HEK293 (cell line): ENCODE results near the gene ALOXE3.

ENCODE experiments used
- BCL11B ChIP-seq: fragments of 450-650 bp; formaldehyde crosslinking; IDR thresholded peaks from 2 replicates; pipeline ENCODE4 v1.5.1; 2016; ENCODE audit warnings: low read depth, missing biosample characterization, missing genetic modification characterization
- GLI4 ChIP-seq: fragments of 450-650 bp; formaldehyde crosslinking; IDR thresholded peaks from 2 replicates; pipeline ENCODE4 v1.5.1; 2016; ENCODE audit warnings: missing biosample characterization, missing genetic modification characterization
- GLIS2 ChIP-seq: fragments of 450-650 bp; formaldehyde crosslinking; IDR thresholded peaks from 2 replicates; pipeline ENCODE4 v1.5.1; 2016; ENCODE audit warnings: missing biosample characterization, missing genetic modification characterization
- HOXA7 ChIP-seq: sonication (generic); formaldehyde crosslinking; IDR thresholded peaks from 2 replicates; pipeline ENCODE4 v1.8.1; 2022; ENCODE audit warnings: missing genetic modification reagents, borderline replicate concordance
- IKZF3 ChIP-seq: fragments of 450-650 bp; IDR thresholded peaks from 2 replicates; pipeline ENCODE4 v1.5.0; 2018; ENCODE audit warnings: missing biosample characterization, mild to moderate bottlenecking, missing genetic modification characterization, moderate library complexity
- PRDM1 ChIP-seq: fragments of 450-650 bp; formaldehyde crosslinking; IDR thresholded peaks from 2 replicates; pipeline ENCODE4; 2016; ENCODE audit warnings: missing biosample characterization, missing genetic modification characterization
- RBAK ChIP-seq: fragments of 450-650 bp; formaldehyde crosslinking; IDR thresholded peaks from 2 replicates; pipeline ENCODE4 v1.5.1; 2016; ENCODE audit warnings: missing biosample characterization, missing genetic modification characterization
- SCRT2 ChIP-seq: fragments of 450-650 bp; formaldehyde crosslinking; IDR thresholded peaks from 2 replicates; pipeline ENCODE4 v1.5.1; 2016; ENCODE audit warnings: missing biosample characterization, missing genetic modification characterization
- SP3 ChIP-seq: fragments of 450-650 bp; formaldehyde crosslinking; IDR thresholded peaks from 2 replicates; pipeline ENCODE4 v1.5.1; 2016; ENCODE audit warnings: missing biosample characterization, missing genetic modification characterization
- TCF7L2 ChIP-seq: IDR thresholded peaks from 2 replicates; pipeline ENCODE4 v1.6.1; 2011; ENCODE audit warnings: low read depth, mild to moderate bottlenecking, inconsistent platforms, low read length, moderate library complexity, borderline replicate concordance
- ZFP3 ChIP-seq: fragments of 450-650 bp; formaldehyde crosslinking; IDR thresholded peaks from 2 replicates; pipeline ENCODE4 v1.5.1; 2016; ENCODE audit warnings: low read depth, missing biosample characterization, missing genetic modification characterization
- ZNF112 ChIP-seq: fragments of 450-650 bp; formaldehyde crosslinking; IDR thresholded peaks from 2 replicates; pipeline ENCODE4 v1.5.0; 2017; ENCODE audit warnings: missing biosample characterization, missing genetic modification characterization
- ZNF114 ChIP-seq: fragments of 450-650 bp; formaldehyde crosslinking; IDR thresholded peaks from 2 replicates; pipeline ENCODE4 v1.5.0; 2017; ENCODE audit warnings: missing biosample characterization, missing genetic modification characterization
- ZNF121 ChIP-seq: fragments of 450-650 bp; formaldehyde crosslinking; IDR thresholded peaks from 2 replicates; pipeline ENCODE4 v1.5.1; 2016; ENCODE audit warnings: missing biosample characterization, missing genetic modification characterization
- ZNF133 ChIP-seq: fragments of 450-650 bp; formaldehyde crosslinking; IDR thresholded peaks from 2 replicates; pipeline ENCODE4 v1.5.1; 2016; ENCODE audit warnings: missing biosample characterization, missing genetic modification characterization
- ZNF16 ChIP-seq: fragments of 450-650 bp; formaldehyde crosslinking; IDR thresholded peaks from 2 replicates; pipeline ENCODE4 v1.5.1; 2016; ENCODE audit warnings: low read depth, missing biosample characterization, missing genetic modification characterization
- ZNF280C ChIP-seq: fragments of 450-650 bp; formaldehyde crosslinking; IDR thresholded peaks from 2 replicates; pipeline ENCODE4 v1.5.1; 2016; ENCODE audit warnings: missing biosample characterization, missing genetic modification characterization
- ZNF302 ChIP-seq: fragments of 450-650 bp; formaldehyde crosslinking; IDR thresholded peaks from 2 replicates; pipeline ENCODE4 v1.5.1; 2016; ENCODE audit warnings: missing biosample characterization, missing genetic modification characterization, low read depth
- ZNF335 ChIP-seq: fragments of 450-650 bp; formaldehyde crosslinking; conservative IDR thresholded peaks from 2 replicates; pipeline ENCODE4 v1.5.1; 2016; ENCODE audit warnings: missing biosample characterization, missing genetic modification characterization
- ZNF366 ChIP-seq: fragments of 450-650 bp; formaldehyde crosslinking; conservative IDR thresholded peaks from 2 replicates; pipeline ENCODE4 v1.5.1; 2016; ENCODE audit warnings: missing biosample characterization, missing genetic modification characterization
- ZNF416 ChIP-seq: fragments of 450-650 bp; formaldehyde crosslinking; IDR thresholded peaks from 2 replicates; pipeline ENCODE4 v1.5.1; 2016; ENCODE audit warnings: missing biosample characterization, missing genetic modification characterization
- ZNF488 ChIP-seq: fragments of 450-650 bp; formaldehyde crosslinking; IDR thresholded peaks from 2 replicates; pipeline ENCODE4 v1.5.1; 2016; ENCODE audit warnings: missing biosample characterization, missing genetic modification characterization
- ZNF571 ChIP-seq: fragments of 450-650 bp; formaldehyde crosslinking; IDR thresholded peaks from 2 replicates; pipeline ENCODE4 v1.5.0; 2017; ENCODE audit warnings: missing biosample characterization, missing genetic modification characterization
- ZNF585B ChIP-seq: fragments of 450-650 bp; formaldehyde crosslinking; IDR thresholded peaks from 2 replicates; pipeline ENCODE4 v1.5.1; 2016; ENCODE audit warnings: missing biosample characterization, missing genetic modification characterization
- ZNF610 ChIP-seq: fragments of 450-650 bp; formaldehyde crosslinking; IDR thresholded peaks from 2 replicates; pipeline ENCODE4 v1.5.1; 2016; ENCODE audit warnings: missing biosample characterization, missing genetic modification characterization, borderline replicate concordance
- ZNF621 ChIP-seq: fragments of 450-650 bp; formaldehyde crosslinking; IDR thresholded peaks from 2 replicates; pipeline ENCODE4 v1.5.1; 2017; ENCODE audit warnings: missing biosample characterization, missing genetic modification characterization
- ZNF624 ChIP-seq: fragments of 450-650 bp; formaldehyde crosslinking; IDR thresholded peaks from 2 replicates; pipeline ENCODE4 v1.5.1; 2017; ENCODE audit warnings: missing biosample characterization, missing genetic modification characterization
- ZNF639 ChIP-seq: fragments of 450-650 bp; formaldehyde crosslinking; IDR thresholded peaks from 2 replicates; pipeline ENCODE4 v1.5.1; 2016; ENCODE audit warnings: missing biosample characterization, missing genetic modification characterization
- ZNF785 ChIP-seq: fragments of 450-650 bp; formaldehyde crosslinking; IDR thresholded peaks from 2 replicates; pipeline ENCODE4 v1.5.1; 2016; ENCODE audit warnings: missing biosample characterization, missing genetic modification characterization
- ZSCAN5A ChIP-seq: fragments of 450-650 bp; formaldehyde crosslinking; IDR thresholded peaks from 2 replicates; pipeline ENCODE4 v1.5.1; 2016; ENCODE audit warnings: missing biosample characterization, missing genetic modification characterization
- TF ChIP-seq, protein P1 (sequence below): fragments of 450-650 bp; formaldehyde crosslinking; IDR thresholded peaks from 2 replicates; pipeline ENCODE4 v1.5.1; 2016; ENCODE audit warnings: missing biosample characterization, missing genetic modification characterization
- TF ChIP-seq, protein P2 (sequence below): fragments of 450-650 bp; formaldehyde crosslinking; IDR thresholded peaks from 2 replicates; pipeline ENCODE4 v1.5.1; 2016; ENCODE audit warnings: missing biosample characterization, missing genetic modification characterization

Gene ALOXE3

DNA sequence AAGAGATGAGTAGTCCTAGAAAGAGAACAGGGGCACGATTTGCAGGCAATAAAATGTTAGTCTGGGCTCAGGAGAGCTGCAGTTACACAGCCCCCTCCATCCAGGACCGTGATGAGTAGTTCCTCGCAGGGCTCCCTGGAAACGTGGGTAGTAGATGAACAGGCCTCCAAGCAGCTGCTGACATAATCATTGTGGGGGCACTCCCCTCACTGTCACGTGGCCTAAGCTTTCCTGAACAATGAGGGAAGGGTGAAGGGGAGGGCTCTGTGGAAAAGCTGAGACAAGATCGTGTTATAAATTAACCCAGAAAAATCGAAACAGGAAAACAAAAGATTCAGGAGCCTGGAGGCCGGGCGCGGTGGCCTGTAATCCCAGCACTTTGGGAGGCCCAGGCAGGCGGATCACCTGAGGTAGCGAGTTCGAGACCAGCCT, 35.2 kb upstream of the ALOXE3 start (continued):
- TF ChIP-seq SCRT2 (tag by site-specific recombination) (no peak), ZNF785 (tag by site-specific recombination) (no peak), ZNF639 (tag by site-specific recombination) (0 out of 2 replicates have a peak, but pooled peaks have one; percentile 6), ZNF112 (tag by site-specific recombination) (no peak), ZNF366 (tag by site-specific recombination) (no peak), ZNF114 (no peak), SP3 (tag by site-specific recombination) (no peak), HOXA7 (CRISPR knock-in tag) (no peak), ZNF302 (tag by site-specific recombination) (no peak), ZNF488 (tag by site-specific recombination) (no peak), ZNF133 (no peak), ZNF16 (tag by site-specific recombination) (no peak), ZSCAN5A (no peak), ZFP3 (no peak), ZNF624 (tag by site-specific recombination) (no peak), ZNF121 (tag by site-specific recombination) (no peak), RBAK (tag by site-specific recombination) (no peak), ZNF416 (tag by site-specific recombination) (no peak), IKZF3 (peak; percentile 63), GLI4 (tag by site-specific recombination) (no peak), TCF7L2 (no peak), ZNF610 (tag by site-specific recombination) (no peak), ZNF571 (tag by site-specific recombination) (no peak), GLIS2 (peak; percentile 16; the same call in 1 of the 2 replicates), BCL11B (tag by site-specific recombination) (no peak), ZNF335 (peak; percentile 64; the same call in 1 of the 2 replicates), ZNF280C (tag by site-specific recombination) (no peak), PRDM1 (tag by site-specific recombination) (no peak), ZNF621 (tag by site-specific recombination) (no peak), ZNF585B (tag by site-specific recombination) (no peak)
- TF ChIP-seq, protein P1, sequence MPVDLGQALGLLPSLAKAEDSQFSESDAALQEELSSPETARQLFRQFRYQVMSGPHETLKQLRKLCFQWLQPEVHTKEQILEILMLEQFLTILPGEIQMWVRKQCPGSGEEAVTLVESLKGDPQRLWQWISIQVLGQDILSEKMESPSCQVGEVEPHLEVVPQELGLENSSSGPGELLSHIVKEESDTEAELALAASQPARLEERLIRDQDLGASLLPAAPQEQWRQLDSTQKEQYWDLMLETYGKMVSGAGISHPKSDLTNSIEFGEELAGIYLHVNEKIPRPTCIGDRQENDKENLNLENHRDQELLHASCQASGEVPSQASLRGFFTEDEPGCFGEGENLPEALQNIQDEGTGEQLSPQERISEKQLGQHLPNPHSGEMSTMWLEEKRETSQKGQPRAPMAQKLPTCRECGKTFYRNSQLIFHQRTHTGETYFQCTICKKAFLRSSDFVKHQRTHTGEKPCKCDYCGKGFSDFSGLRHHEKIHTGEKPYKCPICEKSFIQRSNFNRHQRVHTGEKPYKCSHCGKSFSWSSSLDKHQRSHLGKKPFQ (tag by site-specific recombination), result no peak
- TF ChIP-seq, protein P2, sequence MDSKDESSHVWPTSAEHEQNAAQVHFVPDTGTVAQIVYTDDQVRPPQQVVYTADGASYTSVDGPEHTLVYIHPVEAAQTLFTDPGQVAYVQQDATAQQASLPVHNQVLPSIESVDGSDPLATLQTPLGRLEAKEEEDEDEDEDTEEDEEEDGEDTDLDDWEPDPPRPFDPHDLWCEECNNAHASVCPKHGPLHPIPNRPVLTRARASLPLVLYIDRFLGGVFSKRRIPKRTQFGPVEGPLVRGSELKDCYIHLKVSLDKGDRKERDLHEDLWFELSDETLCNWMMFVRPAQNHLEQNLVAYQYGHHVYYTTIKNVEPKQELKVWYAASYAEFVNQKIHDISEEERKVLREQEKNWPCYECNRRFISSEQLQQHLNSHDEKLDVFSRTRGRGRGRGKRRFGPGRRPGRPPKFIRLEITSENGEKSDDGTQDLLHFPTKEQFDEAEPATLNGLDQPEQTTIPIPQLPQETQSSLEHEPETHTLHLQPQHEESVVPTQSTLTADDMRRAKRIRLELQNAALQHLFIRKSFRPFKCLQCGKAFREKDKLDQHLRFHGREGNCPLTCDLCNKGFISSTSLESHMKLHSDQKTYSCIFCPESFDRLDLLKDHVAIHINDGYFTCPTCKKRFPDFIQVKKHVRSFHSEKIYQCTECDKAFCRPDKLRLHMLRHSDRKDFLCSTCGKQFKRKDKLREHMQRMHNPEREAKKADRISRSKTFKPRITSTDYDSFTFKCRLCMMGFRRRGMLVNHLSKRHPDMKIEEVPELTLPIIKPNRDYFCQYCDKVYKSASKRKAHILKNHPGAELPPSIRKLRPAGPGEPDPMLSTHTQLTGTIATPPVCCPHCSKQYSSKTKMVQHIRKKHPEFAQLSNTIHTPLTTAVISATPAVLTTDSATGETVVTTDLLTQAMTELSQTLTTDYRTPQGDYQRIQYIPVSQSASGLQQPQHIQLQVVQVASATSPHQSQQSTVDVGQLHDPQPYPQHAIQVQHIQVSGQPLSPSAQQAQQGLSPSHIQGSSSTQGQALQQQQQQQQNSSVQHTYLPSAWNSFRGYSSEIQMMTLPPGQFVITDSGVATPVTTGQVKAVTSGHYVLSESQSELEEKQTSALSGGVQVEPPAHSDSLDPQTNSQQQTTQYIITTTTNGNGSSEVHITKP, result peak; percentile 66; the same call in 1 of the 2 replicates
